Limb (tissue), 2 donors: ENCODE results near the gene RNF145.

Experiments used
- DNase-seq, 2 donors: peaks; one replicate each; pipeline ENCODE4 v3.0.0-alpha.2; 2016; ENCODE audit errors: extremely low spot score in 2 of 2

Gene RNF145

DNA sequence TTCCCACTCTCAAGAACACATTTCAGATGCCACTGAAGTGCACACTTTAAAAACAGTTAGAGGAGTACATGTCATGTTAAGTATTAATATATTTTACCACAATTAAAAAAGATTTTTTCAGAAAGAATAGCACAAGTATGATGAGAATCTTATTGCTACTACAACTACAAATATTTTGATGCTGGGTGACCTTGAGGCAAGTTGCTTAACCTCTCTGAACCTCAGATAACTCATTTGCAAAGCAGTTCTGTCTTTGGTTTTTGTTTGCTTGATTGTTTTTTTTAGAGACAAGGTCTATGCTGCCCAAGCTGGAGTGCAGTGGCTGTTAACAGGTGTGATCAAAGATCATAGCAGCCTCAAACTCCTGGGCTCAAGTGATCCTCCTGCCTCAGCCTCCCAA, 95.9 kb downstream of the RNF145 start:
- no peak for DNase-seq

DNA sequence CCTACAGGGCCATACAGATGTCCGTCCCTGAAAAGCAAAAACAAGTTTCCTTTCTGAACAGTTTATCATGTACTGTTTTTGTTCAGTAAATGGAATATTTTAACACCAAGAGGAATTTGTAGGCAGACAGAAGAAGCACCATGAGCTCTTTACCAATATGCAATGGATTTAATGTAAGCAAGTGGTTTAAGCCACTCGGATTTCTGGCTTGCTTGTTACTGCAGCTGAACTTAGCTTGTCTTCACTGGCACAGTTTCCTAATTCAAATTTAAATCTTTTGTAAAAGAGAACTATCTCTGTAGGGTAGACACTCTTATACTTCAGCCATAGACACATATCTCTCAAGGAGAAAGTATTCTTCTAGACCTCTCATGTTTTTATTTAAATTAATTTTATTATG, 96.9 kb downstream of the RNF145 start:
- DNase-seq = no peak
